HEK293 (cell line): ENCODE measurements around the gene PLXNA2.

ENCODE experiments used
- CTCF ChIA-PET: fragments of 350-600 bp; formaldehyde crosslinking; extraction: SDS; loops from one replicate; lab custom pipeline; 2021; ENCODE audit warnings: antibody characterized with exemption; lab: Yijun Ruan, JAX
- POLR2A ChIA-PET: fragments of 300-600 bp; formaldehyde crosslinking; extraction: SDS; loops from one replicate; lab custom pipeline; 2020; ENCODE audit warnings: antibody characterized with exemption, inconsistent platforms; lab: Yijun Ruan, JAX
- H3K27ac ChIP-seq: fragments of 200-500 bp; sonication (Bioruptor generic); 2 replicates; pipeline ENCODE4 v1.5.1; 2014; ENCODE audit warnings: low read depth, low read length, control low read depth, inconsistent platforms; ENCODE audit errors: extremely low read depth
- H3K36me3 ChIP-seq, 2 experiments: fragments of 200-500 bp in 1 of 2; sonication (Bioruptor generic) in 1 of 2; 1 replicate in 1 of 2; 2 replicates in 1 of 2; pipeline ENCODE4 v1.5.1; 2014 to 2017; ENCODE audit warnings: inconsistent platforms in 2 of 2, low read length in 2 of 2; ENCODE audit not compliant: control insufficient read depth in 2 of 2, insufficient read depth in 1 of 2
- H3K4me1 ChIP-seq: fragments of 200-500 bp; sonication (Bioruptor generic); 2 replicates; pipeline ENCODE4 v1.5.1; 2014; ENCODE audit warnings: mild to moderate bottlenecking, low read length, inconsistent platforms; ENCODE audit not compliant: control insufficient read depth, insufficient read depth
- H3K4me3 ChIP-seq: 2 replicates; pipeline ENCODE4 v1.5.1; 2011; ENCODE audit warnings: low read depth, mild to moderate bottlenecking, control low read depth, low read length, moderate library complexity
- H3K9me3 ChIP-seq: fragments of 200-500 bp; sonication (Bioruptor generic); 2 replicates; pipeline ENCODE4 v1.5.1; 2014; ENCODE audit warnings: low read depth, low read length, inconsistent platforms; ENCODE audit not compliant: control insufficient read depth, insufficient read depth
- BCL11A ChIP-seq: fragments of 450-650 bp; formaldehyde crosslinking; IDR thresholded peaks from 2 replicates; pipeline ENCODE4 v1.5.1; 2016; ENCODE audit warnings: low read depth, missing biosample characterization, missing genetic modification characterization
- FEZF1 ChIP-seq: fragments of 450-650 bp; formaldehyde crosslinking; IDR thresholded peaks from 2 replicates; pipeline ENCODE4 v1.5.1; 2016; ENCODE audit warnings: missing biosample characterization, missing genetic modification characterization
- GLI4 ChIP-seq: fragments of 450-650 bp; formaldehyde crosslinking; IDR thresholded peaks from 2 replicates; pipeline ENCODE4 v1.5.1; 2016; ENCODE audit warnings: missing biosample characterization, missing genetic modification characterization
- MZF1 ChIP-seq: fragments of 450-650 bp; formaldehyde crosslinking; IDR thresholded peaks from 2 replicates; pipeline ENCODE4 v1.5.1; 2017; ENCODE audit warnings: missing biosample characterization, missing genetic modification characterization, borderline replicate concordance
- TRIM28 ChIP-seq: IDR thresholded peaks from 2 replicates; pipeline ENCODE4 v1.6.1; 2011; ENCODE audit warnings: low read length, control low read depth, borderline replicate concordance
- ZNF133 ChIP-seq: fragments of 450-650 bp; formaldehyde crosslinking; IDR thresholded peaks from 2 replicates; pipeline ENCODE4 v1.5.1; 2016; ENCODE audit warnings: missing biosample characterization, missing genetic modification characterization
- ZNF140 ChIP-seq: fragments of 450-650 bp; formaldehyde crosslinking; IDR thresholded peaks from 2 replicates; pipeline ENCODE4 v1.5.1; 2016; ENCODE audit warnings: missing biosample characterization, missing genetic modification characterization
- ZNF184 ChIP-seq: fragments of 450-650 bp; IDR thresholded peaks from 2 replicates; pipeline ENCODE4 v1.5.1; 2018; ENCODE audit warnings: missing biosample characterization, mild to moderate bottlenecking, missing genetic modification characterization
- ZNF211 ChIP-seq: fragments of 450-650 bp; formaldehyde crosslinking; IDR thresholded peaks from 2 replicates; pipeline ENCODE4 v1.5.1; 2016; ENCODE audit warnings: low read depth, missing biosample characterization, missing genetic modification characterization
- ZNF239 ChIP-seq: fragments of 450-650 bp; formaldehyde crosslinking; IDR thresholded peaks from 2 replicates; pipeline ENCODE4 v1.5.1; 2016; ENCODE audit warnings: missing biosample characterization, missing genetic modification characterization
- ZNF274 ChIP-seq, 2 experiments: fragments of 200-500 bp in 1 of 2; fragments of 450-650 bp in 1 of 2; sonication (Bioruptor generic) in 1 of 2; formaldehyde crosslinking in 1 of 2; IDR thresholded peaks; 2 replicates each; pipeline versions ENCODE4 v1.5.1 to v1.6.1; 2014 to 2016; ENCODE audit warnings: borderline replicate concordance in 1 of 2, inconsistent platforms in 1 of 2, low read length in 1 of 2, missing biosample characterization in 1 of 2, missing genetic modification characterization in 1 of 2
- ZNF335 ChIP-seq: fragments of 450-650 bp; formaldehyde crosslinking; conservative IDR thresholded peaks from 2 replicates; pipeline ENCODE4 v1.5.1; 2016; ENCODE audit warnings: missing biosample characterization, missing genetic modification characterization
- ZNF416 ChIP-seq: fragments of 450-650 bp; formaldehyde crosslinking; IDR thresholded peaks from 2 replicates; pipeline ENCODE4 v1.5.1; 2016; ENCODE audit warnings: missing biosample characterization, missing genetic modification characterization
- ZNF423 ChIP-seq: fragments of 450-650 bp; formaldehyde crosslinking; IDR thresholded peaks from 2 replicates; pipeline ENCODE4 v1.5.1; 2016; ENCODE audit warnings: missing biosample characterization, missing genetic modification characterization
- ZNF521 ChIP-seq: fragments of 450-650 bp; formaldehyde crosslinking; IDR thresholded peaks from 2 replicates; pipeline ENCODE4 v1.5.1; 2017; ENCODE audit warnings: missing biosample characterization, mild to moderate bottlenecking, missing genetic modification characterization
- ZNF670 ChIP-seq: fragments of 450-650 bp; formaldehyde crosslinking; IDR thresholded peaks from 2 replicates; pipeline ENCODE4 v1.5.1; 2016; ENCODE audit warnings: missing biosample characterization, missing genetic modification characterization, low read depth
- ZNF677 ChIP-seq: fragments of 450-650 bp; IDR thresholded peaks from 2 replicates; pipeline ENCODE4 v1.5.0; 2018; ENCODE audit warnings: missing biosample characterization, mild to moderate bottlenecking, missing genetic modification characterization, moderate library complexity
- ZNF747 ChIP-seq: fragments of 450-650 bp; formaldehyde crosslinking; IDR thresholded peaks from 2 replicates; pipeline ENCODE4 v1.5.1; 2016; ENCODE audit warnings: missing biosample characterization, missing genetic modification characterization
- ZNF830 ChIP-seq: fragments of 450-650 bp; IDR thresholded peaks from 2 replicates; pipeline ENCODE4 v1.5.0; 2018; ENCODE audit warnings: missing biosample characterization, missing genetic modification characterization, low read depth, mild to moderate bottlenecking, moderate library complexity
- TF ChIP-seq, protein P1 (sequence below): fragments of 450-650 bp; formaldehyde crosslinking; optimal IDR thresholded peaks from 2 replicates; pipeline ENCODE3; 2016; ENCODE audit warnings: missing biosample characterization, mild to moderate bottlenecking, missing genetic modification characterization
- TF ChIP-seq, protein P2 (sequence below): fragments of 450-650 bp; formaldehyde crosslinking; IDR thresholded peaks from 2 replicates; pipeline ENCODE4 v1.5.1; 2016; ENCODE audit warnings: missing biosample characterization, missing genetic modification characterization, borderline replicate concordance
- TF ChIP-seq, protein P3 (sequence below): fragments of 450-650 bp; formaldehyde crosslinking; IDR thresholded peaks from 2 replicates; pipeline ENCODE4 v1.5.0; 2017; ENCODE audit warnings: missing biosample characterization, missing genetic modification characterization, borderline replicate concordance
- TF ChIP-seq, protein P4 (sequence below): fragments of 450-650 bp; IDR thresholded peaks from 2 replicates; pipeline ENCODE4 v1.5.1; 2018; ENCODE audit warnings: missing biosample characterization, mild to moderate bottlenecking, missing genetic modification characterization

PLXNA2 gene

DNA sequence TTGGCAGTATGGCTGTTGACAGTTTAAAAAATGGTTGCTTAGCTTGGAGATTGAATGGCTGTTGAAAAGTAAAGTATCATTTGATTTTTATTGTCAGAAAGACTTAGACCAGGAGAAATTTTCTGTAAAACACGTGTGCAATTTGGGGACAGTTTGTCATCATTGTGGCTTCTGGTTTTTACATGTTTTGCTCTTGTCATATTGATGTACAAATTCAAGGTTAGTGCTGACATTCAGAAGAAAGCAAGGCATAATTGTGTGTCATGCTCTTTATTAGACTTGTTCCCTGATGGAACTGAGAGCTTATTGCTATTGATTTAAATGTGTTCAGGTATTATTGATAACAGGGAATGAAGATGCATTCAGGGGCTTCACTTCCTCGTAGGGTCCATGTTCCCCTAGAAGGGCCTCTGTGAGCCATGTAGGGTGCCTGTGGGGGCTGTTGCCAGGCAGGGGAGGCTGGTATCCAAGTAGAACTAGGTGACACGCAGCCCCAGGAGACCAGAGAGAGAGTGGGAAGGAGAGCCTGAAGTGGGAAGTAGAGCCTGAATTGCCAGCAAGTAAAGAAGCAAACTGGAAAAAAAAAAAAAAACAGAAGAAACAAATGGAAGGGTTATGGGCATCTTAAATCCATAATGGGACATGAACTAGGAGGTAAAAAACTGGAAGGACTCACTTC, 32.7 kb upstream of the PLXNA2 start:
- POLR2A ChIA-PET: no interaction called here

DNA sequence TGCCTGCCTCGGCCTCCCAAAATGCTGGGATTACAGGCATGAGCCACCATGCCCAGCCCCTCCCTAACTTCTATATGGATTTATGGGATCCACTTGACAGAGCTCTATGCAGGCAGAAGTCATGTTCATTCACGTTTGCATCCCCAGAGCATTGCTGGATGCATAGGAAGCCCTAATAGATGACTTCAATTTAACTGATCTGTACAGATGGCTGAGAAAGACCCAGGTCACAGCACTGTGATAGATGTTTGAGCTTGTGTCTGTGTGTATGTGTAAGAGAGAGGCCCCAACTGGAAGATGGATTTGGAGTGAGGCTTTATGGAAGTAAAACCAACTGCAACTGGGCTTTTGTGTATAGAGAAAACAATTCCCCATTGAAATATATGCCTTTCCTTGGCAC, 30.9 kb upstream of the PLXNA2 start:
- POLR2A ChIA-PET: no interaction called here
- TF ChIP-seq TRIM28: no peak
- no peak for TF ChIP-seq GLI4 (tag by site-specific recombination)
- TF ChIP-seq ZNF211: no peak
- no peak for TF ChIP-seq ZNF830 (tag by site-specific recombination)
- TF ChIP-seq MZF1 (tag by site-specific recombination): no peak
- TF ChIP-seq, protein P1, sequence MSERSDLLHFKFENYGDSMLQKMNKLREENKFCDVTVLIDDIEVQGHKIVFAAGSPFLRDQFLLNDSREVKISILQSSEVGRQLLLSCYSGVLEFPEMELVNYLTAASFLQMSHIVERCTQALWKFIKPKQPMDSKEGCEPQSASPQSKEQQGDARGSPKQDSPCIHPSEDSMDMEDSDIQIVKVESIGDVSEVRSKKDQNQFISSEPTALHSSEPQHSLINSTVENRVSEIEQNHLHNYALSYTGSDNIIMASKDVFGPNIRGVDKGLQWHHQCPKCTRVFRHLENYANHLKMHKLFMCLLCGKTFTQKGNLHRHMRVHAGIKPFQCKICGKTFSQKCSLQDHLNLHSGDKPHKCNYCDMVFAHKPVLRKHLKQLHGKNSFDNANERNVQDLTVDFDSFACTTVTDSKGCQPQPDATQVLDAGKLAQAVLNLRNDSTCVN: no peak
- TF ChIP-seq, protein P2, sequence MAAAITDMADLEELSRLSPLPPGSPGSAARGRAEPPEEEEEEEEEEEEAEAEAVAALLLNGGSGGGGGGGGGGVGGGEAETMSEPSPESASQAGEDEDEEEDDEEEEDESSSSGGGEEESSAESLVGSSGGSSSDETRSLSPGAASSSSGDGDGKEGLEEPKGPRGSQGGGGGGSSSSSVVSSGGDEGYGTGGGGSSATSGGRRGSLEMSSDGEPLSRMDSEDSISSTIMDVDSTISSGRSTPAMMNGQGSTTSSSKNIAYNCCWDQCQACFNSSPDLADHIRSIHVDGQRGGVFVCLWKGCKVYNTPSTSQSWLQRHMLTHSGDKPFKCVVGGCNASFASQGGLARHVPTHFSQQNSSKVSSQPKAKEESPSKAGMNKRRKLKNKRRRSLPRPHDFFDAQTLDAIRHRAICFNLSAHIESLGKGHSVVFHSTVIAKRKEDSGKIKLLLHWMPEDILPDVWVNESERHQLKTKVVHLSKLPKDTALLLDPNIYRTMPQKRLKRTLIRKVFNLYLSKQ: no peak
- TF ChIP-seq BCL11A (tag by site-specific recombination): no peak
- TF ChIP-seq, protein P3, sequence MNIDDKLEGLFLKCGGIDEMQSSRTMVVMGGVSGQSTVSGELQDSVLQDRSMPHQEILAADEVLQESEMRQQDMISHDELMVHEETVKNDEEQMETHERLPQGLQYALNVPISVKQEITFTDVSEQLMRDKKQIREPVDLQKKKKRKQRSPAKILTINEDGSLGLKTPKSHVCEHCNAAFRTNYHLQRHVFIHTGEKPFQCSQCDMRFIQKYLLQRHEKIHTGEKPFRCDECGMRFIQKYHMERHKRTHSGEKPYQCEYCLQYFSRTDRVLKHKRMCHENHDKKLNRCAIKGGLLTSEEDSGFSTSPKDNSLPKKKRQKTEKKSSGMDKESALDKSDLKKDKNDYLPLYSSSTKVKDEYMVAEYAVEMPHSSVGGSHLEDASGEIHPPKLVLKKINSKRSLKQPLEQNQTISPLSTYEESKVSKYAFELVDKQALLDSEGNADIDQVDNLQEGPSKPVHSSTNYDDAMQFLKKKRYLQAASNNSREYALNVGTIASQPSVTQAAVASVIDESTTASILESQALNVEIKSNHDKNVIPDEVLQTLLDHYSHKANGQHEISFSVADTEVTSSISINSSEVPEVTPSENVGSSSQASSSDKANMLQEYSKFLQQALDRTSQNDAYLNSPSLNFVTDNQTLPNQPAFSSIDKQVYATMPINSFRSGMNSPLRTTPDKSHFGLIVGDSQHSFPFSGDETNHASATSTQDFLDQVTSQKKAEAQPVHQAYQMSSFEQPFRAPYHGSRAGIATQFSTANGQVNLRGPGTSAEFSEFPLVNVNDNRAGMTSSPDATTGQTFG (tag by site-specific recombination): no peak
- no peak for TF ChIP-seq ZNF133 (tag by site-specific recombination)
- no peak for TF ChIP-seq FEZF1 (tag by site-specific recombination)
- TF ChIP-seq ZNF274 (IDR thresholded peaks at IDR 0.05; ENCODE audit: low read length): no peak
- no peak for TF ChIP-seq ZNF274 (tag by site-specific recombination; IDR thresholded peaks at IDR 0.05; ENCODE audit: borderline replicate concordance)
- no peak for TF ChIP-seq ZNF747
- no peak for TF ChIP-seq ZNF521 (tag by site-specific recombination)
- TF ChIP-seq ZNF416 (tag by site-specific recombination): no peak
- TF ChIP-seq ZNF670: no peak
- no peak for TF ChIP-seq ZNF423 (tag by site-specific recombination)
- no peak for TF ChIP-seq ZNF140 (tag by site-specific recombination)
- CTCF ChIA-PET: no interaction called here

More for the DNA sequence above, 32.7 kb upstream of the PLXNA2 start:
- peaks cover 4% of the 10 kb centered on the region for H3K4me1 ChIP-seq
- TF ChIP-seq ZNF677 (no peak), ZNF239 (no peak), FEZF1 (tag by site-specific recombination) (no peak), ZNF184 (no peak), ZNF335 (no peak)
- TF ChIP-seq, protein P4, sequence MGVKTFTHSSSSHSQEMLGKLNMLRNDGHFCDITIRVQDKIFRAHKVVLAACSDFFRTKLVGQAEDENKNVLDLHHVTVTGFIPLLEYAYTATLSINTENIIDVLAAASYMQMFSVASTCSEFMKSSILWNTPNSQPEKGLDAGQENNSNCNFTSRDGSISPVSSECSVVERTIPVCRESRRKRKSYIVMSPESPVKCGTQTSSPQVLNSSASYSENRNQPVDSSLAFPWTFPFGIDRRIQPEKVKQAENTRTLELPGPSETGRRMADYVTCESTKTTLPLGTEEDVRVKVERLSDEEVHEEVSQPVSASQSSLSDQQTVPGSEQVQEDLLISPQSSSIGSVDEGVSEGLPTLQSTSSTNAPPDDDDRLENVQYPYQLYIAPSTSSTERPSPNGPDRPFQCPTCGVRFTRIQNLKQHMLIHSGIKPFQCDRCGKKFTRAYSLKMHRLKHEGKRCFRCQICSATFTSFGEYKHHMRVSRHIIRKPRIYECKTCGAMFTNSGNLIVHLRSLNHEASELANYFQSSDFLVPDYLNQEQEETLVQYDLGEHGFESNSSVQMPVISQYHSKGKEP (tag by site-specific recombination): no peak
- H3K36me3 ChIP-seq: no peaks in the 10 kb centered on the region
- H3K27ac ChIP-seq: no peak overlapping the region
- CTCF ChIA-PET: no interaction called here
- H3K4me3 ChIP-seq: no peak overlapping the region
- H3K9me3 ChIP-seq: no peaks in the 10 kb centered on the region

More for the DNA sequence above, 30.9 kb upstream of the PLXNA2 start:
- Histone ChIP-seq H3K4me1 (peaks cover 13% of the 10 kb centered on the region), H3K36me3 (no peaks in the 10 kb centered on the region), H3K9me3 (no peaks in the 10 kb centered on the region), H3K27ac (no peak overlapping the region), H3K4me3 (no peak overlapping the region)
